Right lobe of liver (tissue), 4 donors: ENCODE results near the gene FKBP1A.

Experiments used
- CTCF ChIP-seq, 4 donors: fragments of 200-600 bp in 3 of 4; fragments of 450-650 bp in 1 of 4; IDR thresholded peaks; one replicate each; pipeline versions ENCODE4 v1.5.1 to v1.8.0; 2016 to 2022; ENCODE audit warnings: antibody characterized with exemption in 4 of 4, mild to moderate bottlenecking in 2 of 4
- POLR2A ChIP-seq: fragments of 450-650 bp; IDR thresholded peaks from one replicate; pipeline ENCODE4 v1.6.1; 2017; ENCODE audit warnings: antibody characterized with exemption, mild to moderate bottlenecking
- donor health status: DM: no; HTN: no; CAD: no.
- donor health status: DM: no; HTN: no; CAD: no.
- donor health status: DM: no; HTN: yes; CAD: no.

GRCh38 chr20:1321654-1321939 lies 71.3 kb downstream of the FKBP1A start:
- TF ChIP-seq CTCF (IDR thresholded peaks at IDR 0.05), result no peak
- TF ChIP-seq POLR2A, result no peak
